Sigmoid colon (tissue), 4 donors: ENCODE measurements around the gene CAPN13.

Experiments used
- EP300 ChIP-seq, 4 donors: sonication (generic); formaldehyde crosslinking; IDR thresholded peaks; one replicate each; pipeline ENCODE4 v1.6.1; 2017; ENCODE audit warnings: antibody characterized with exemption in 4 of 4
- POLR2A ChIP-seq, 2 donors: fragments of 450-650 bp; IDR thresholded peaks; one replicate each; pipeline ENCODE4 v1.6.1; 2016; ENCODE audit warnings: antibody characterized with exemption in 2 of 2, mild to moderate bottlenecking in 2 of 2, moderate library complexity in 2 of 2
- POLR2AphosphoS5 ChIP-seq, 4 donors: sonication (generic); formaldehyde crosslinking; IDR thresholded peaks; one replicate each; pipeline ENCODE4 v1.6.1; 2017; ENCODE audit warnings: antibody characterized with exemption in 4 of 4
- TF ChIP-seq, protein P1 (sequence below), 4 experiments: fragments of 450-650 bp in 3 of 4; fragments of 200-600 bp in 1 of 4; IDR thresholded peaks; one replicate each; pipeline ENCODE4 v1.5.1; 2016 to 2019; ENCODE audit warnings: antibody characterized with exemption in 4 of 4, mild to moderate bottlenecking in 3 of 4, moderate library complexity in 2 of 4

DNA sequence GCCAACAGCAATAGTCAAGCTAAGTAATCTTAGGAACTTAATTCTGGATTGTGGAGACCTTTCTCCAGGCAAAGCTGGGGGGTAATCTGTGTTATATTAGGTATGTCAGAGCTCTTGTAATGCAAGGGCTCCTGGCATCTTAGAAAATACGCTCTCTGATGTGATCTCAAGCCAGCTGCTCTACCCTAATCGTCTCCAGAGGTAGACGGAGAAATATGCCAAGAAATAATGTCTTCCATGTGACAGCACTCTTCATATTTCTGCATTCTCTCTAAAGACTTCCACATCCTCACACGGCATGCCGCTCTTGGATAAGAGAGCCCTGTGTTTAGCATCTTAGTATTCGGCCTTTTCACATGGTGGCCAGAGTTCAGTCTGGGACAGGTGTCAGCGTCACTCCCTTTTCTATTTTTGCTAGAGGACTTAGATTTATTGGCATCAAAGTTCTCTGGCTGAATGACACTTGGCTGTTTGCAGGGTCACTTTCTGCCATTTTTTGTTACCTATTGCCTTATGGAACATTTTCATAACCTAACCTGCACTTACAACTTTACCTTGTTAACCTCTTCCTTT is 25.2 kb downstream of the CAPN13 start:
- TF ChIP-seq, protein P1, sequence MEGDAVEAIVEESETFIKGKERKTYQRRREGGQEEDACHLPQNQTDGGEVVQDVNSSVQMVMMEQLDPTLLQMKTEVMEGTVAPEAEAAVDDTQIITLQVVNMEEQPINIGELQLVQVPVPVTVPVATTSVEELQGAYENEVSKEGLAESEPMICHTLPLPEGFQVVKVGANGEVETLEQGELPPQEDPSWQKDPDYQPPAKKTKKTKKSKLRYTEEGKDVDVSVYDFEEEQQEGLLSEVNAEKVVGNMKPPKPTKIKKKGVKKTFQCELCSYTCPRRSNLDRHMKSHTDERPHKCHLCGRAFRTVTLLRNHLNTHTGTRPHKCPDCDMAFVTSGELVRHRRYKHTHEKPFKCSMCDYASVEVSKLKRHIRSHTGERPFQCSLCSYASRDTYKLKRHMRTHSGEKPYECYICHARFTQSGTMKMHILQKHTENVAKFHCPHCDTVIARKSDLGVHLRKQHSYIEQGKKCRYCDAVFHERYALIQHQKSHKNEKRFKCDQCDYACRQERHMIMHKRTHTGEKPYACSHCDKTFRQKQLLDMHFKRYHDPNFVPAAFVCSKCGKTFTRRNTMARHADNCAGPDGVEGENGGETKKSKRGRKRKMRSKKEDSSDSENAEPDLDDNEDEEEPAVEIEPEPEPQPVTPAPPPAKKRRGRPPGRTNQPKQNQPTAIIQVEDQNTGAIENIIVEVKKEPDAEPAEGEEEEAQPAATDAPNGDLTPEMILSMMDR (IDR thresholded peaks at IDR 0.05) = no peak
- TF ChIP-seq POLR2A (IDR thresholded peaks at IDR 0.05) (no peak), EP300 (IDR thresholded peaks at IDR 0.05) (no peak), POLR2AphosphoS5 (IDR thresholded peaks at IDR 0.05) (no peak)
